Esophagus muscularis mucosa (tissue), 4 donors: ENCODE measurements around the gene HNRNPA2B1.

Experiments
- CTCF ChIP-seq, 3 experiments: fragments of 200-600 bp in 2 of 3; fragments of 450-650 bp in 1 of 3; sonication (generic) in 2 of 3; IDR thresholded peaks; one replicate each; pipeline ENCODE4 v1.5.1; 2017 to 2019; ENCODE audit warnings: antibody characterized with exemption in 3 of 3, mild to moderate bottlenecking in 2 of 3, moderate library complexity in 1 of 3
- EP300 ChIP-seq: sonication (generic); formaldehyde crosslinking; IDR thresholded peaks from one replicate; pipeline ENCODE4 v1.6.1; 2017; ENCODE audit warnings: antibody characterized with exemption
- POLR2A ChIP-seq: fragments of 450-650 bp; IDR thresholded peaks from one replicate; pipeline ENCODE4 v1.6.1; 2017; ENCODE audit warnings: antibody characterized with exemption, moderate library complexity, mild to moderate bottlenecking, low read depth
- POLR2AphosphoS5 ChIP-seq, 2 donors: sonication (generic); formaldehyde crosslinking; IDR thresholded peaks; one replicate each; pipeline ENCODE4 v1.6.1; 2017; ENCODE audit warnings: antibody characterized with exemption in 2 of 2

GRCh38 chr7:26227987-26228386, 27.4 kb upstream of the HNRNPA2B1 start:
- TF ChIP-seq CTCF (IDR thresholded peaks at IDR 0.05) (no peak), POLR2A (no peak), POLR2AphosphoS5 (IDR thresholded peaks at IDR 0.05) (no peak), EP300 (no peak)
